Prostate gland (tissue), 2 donors: ENCODE data around the gene WNK1. TPM values are rescaled to one million over a fixed set of nuclear protein-coding genes. Genes with fewer than 3 reads are reported as not detected.

Source experiments
- DNase-seq: peaks from one replicate; pipeline ENCODE4 v3.0.0-alpha.2; 2019; ENCODE audit warnings: low spot score
- H3K27ac ChIP-seq, 2 donors: fragments of 200-600 bp; sonication (generic); 2 replicates each; pipeline ENCODE4 v1.5.1; 2017 to 2019
- H3K27me3 ChIP-seq: fragments of 200-600 bp; sonication (generic); replicated peaks from 2 replicates; pipeline ENCODE4 v1.5.1; 2019; ENCODE audit not compliant: insufficient read depth
- H3K36me3 ChIP-seq, 2 donors: fragments of 200-600 bp; sonication (generic); 1 replicate in 1 of 2; 2 replicates in 1 of 2; pipeline versions ENCODE4 v1.5.1 to v1.8.1; 2017 to 2019
- H3K4me1 ChIP-seq: fragments of 200-600 bp; sonication (generic); replicated peaks from 2 replicates; pipeline ENCODE4 v1.5.1; 2019
- H3K4me3 ChIP-seq, 2 donors: fragments of 200-600 bp; sonication (generic); 2 replicates each; pipeline ENCODE4 v1.5.1; 2017 to 2019
- H3K9me3 ChIP-seq: fragments of 200-600 bp; sonication (generic); 2 replicates; pipeline ENCODE4 v1.5.1; 2017
- POLR2A ChIP-seq: fragments of 450-650 bp; IDR thresholded peaks from one replicate; pipeline ENCODE4 v1.6.1; 2016; ENCODE audit warnings: antibody characterized with exemption, mild to moderate bottlenecking
- POLR2AphosphoS5 ChIP-seq: sonication (generic); formaldehyde crosslinking; IDR thresholded peaks from one replicate; pipeline ENCODE4 v1.6.1; 2017; ENCODE audit warnings: antibody characterized with exemption
- WGBS: methylation state at CpG from one replicate; pipeline ENCODE4 v1.1.5; 2018; 5-methylcytosine and 5-hydroxymethylcytosine counted together
- intact Hi-C: fragments of 100-400 bp; cut with DNase I; formaldehyde crosslinking; loops from one replicate; pipeline ENCODE4 v1.14.2; 2022
- total RNA-seq, 2 donors: library from RNA; depleted of rRNA; stranded (reverse); fragments of >200 nt; gene quantifications; one replicate each; pipeline ENCODE4 v1.1.0, GENCODE V29; 2016
- TF ChIP-seq, protein P1 (sequence below), 4 experiments: fragments of 200-600 bp in 2 of 4; fragments of 450-650 bp in 2 of 4; sonication (generic) in 2 of 4; IDR thresholded peaks; 1 replicate in 3 of 4; 2 replicates in 1 of 4; pipeline ENCODE4 v1.5.1; 2016 to 2019; ENCODE audit warnings: antibody characterized with exemption in 4 of 4, mild to moderate bottlenecking in 2 of 4, moderate library complexity in 2 of 4

The WNK1 gene
- total RNA-seq, 2 donors from 2014 or later = 82.7 to 223 TPM

DNA sequence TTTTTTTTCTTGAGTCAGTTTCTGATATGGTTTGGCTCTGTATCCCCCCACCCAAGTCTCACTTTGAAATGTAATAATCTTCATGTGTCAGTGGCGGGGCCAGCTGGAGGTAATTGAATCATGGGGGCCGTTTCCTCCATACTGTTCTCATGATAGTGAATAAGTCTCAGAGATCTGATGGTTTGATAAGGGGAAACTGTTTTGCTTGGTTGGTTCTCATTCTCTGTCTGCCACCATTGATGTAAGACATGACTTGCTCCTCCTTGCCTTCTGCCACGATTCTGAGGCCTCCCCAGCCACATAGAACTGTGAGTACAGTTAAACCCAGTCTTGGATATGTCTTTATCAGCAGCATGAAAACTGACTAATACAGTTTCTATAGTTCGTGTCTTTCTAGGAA, 42.9 kb downstream of the WNK1 start:
- TF ChIP-seq POLR2AphosphoS5 (no peak), POLR2A (no peak)
- TF ChIP-seq, protein P1, sequence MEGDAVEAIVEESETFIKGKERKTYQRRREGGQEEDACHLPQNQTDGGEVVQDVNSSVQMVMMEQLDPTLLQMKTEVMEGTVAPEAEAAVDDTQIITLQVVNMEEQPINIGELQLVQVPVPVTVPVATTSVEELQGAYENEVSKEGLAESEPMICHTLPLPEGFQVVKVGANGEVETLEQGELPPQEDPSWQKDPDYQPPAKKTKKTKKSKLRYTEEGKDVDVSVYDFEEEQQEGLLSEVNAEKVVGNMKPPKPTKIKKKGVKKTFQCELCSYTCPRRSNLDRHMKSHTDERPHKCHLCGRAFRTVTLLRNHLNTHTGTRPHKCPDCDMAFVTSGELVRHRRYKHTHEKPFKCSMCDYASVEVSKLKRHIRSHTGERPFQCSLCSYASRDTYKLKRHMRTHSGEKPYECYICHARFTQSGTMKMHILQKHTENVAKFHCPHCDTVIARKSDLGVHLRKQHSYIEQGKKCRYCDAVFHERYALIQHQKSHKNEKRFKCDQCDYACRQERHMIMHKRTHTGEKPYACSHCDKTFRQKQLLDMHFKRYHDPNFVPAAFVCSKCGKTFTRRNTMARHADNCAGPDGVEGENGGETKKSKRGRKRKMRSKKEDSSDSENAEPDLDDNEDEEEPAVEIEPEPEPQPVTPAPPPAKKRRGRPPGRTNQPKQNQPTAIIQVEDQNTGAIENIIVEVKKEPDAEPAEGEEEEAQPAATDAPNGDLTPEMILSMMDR (IDR thresholded peaks at IDR 0.05) = no peak
- H3K9me3 ChIP-seq = no peaks in the 10 kb centered on the region
- no peak overlapping the region for H3K27ac ChIP-seq
- H3K4me3 ChIP-seq = no peak overlapping the region
- no peak for DNase-seq
- WGBS = 72% methylated on average over 4 of the region's 4 CpGs
- no peaks in the 10 kb centered on the region for H3K27me3 ChIP-seq
- H3K36me3 ChIP-seq = no peaks in the 10 kb centered on the region
- intact Hi-C loops = no loop called here
- H3K4me1 ChIP-seq = no peaks in the 10 kb centered on the region

- intact Hi-C loops = no loop called here
- no peak overlapping the region for H3K4me3 ChIP-seq
- H3K9me3 ChIP-seq = no peaks in the 10 kb centered on the region
- no peaks in the 10 kb centered on the region for H3K27me3 ChIP-seq
- no peaks in the 10 kb centered on the region for H3K36me3 ChIP-seq
- H3K27ac ChIP-seq = no peak overlapping the region
- TF ChIP-seq, protein P1 (IDR thresholded peaks at IDR 0.05) = no peak
- no peak for TF ChIP-seq POLR2AphosphoS5
- TF ChIP-seq POLR2A = no peak
- no peak for DNase-seq
- peaks cover 2% of the 10 kb centered on the region for H3K4me1 ChIP-seq
These were observed 48.0 kb downstream of the WNK1 start for GRCh38 chr12:800401-800800.

GRCh38 chr12:802242-803120, 50.1 kb downstream of the WNK1 start:
- Histone ChIP-seq H3K9me3 (no peaks in the 10 kb centered on the region), H3K4me1 (peaks cover 2% of the 10 kb centered on the region), H3K27ac (no peak overlapping the region), H3K27me3 (no peaks in the 10 kb centered on the region), H3K36me3 (no peaks in the 10 kb centered on the region), H3K4me3 (no peak overlapping the region)
- intact Hi-C loops = no loop called here
- WGBS = 24% methylated on average over 3 of the region's 3 CpGs
- DNase-seq = no peak
- TF ChIP-seq, protein P1 (IDR thresholded peaks at IDR 0.05) = no peak

- Histone ChIP-seq H3K4me3 (no peak overlapping the region), H3K36me3 (no peaks in the 10 kb centered on the region), H3K9me3 (no peaks in the 10 kb centered on the region), H3K4me1 (peaks cover 2% of the 10 kb centered on the region), H3K27ac (no peak overlapping the region), H3K27me3 (no peaks in the 10 kb centered on the region)
- TF ChIP-seq, protein P1 (IDR thresholded peaks at IDR 0.05) = no peak
- TF ChIP-seq POLR2AphosphoS5 (no peak), POLR2A (no peak)
- intact Hi-C loops = no loop called here
- 75% methylated on average over 3 of the region's 3 CpGs for WGBS
- no peak for DNase-seq
These were observed 52.7 kb downstream of the WNK1 start for GRCh38 chr12:805022-805632.
